ENCODE data around the gene ETV4. TPM values are rescaled to one million over a fixed set of nuclear protein-coding genes. Genes with fewer than 3 reads are reported as not detected.
A peak's percentile ranks its signal among the peaks of the same experiment; 100 is the strongest.
"Not testable (repeated sequence)": the region's sequence is repeated elsewhere in the genome, so short reads cannot be mapped to it uniquely, and the experiment has no call there.

Gene ETV4
- total RNA-seq, 3 donors from 2014 or later, result 2.0 to 2.9 TPM; not detected in 1

DNA sequence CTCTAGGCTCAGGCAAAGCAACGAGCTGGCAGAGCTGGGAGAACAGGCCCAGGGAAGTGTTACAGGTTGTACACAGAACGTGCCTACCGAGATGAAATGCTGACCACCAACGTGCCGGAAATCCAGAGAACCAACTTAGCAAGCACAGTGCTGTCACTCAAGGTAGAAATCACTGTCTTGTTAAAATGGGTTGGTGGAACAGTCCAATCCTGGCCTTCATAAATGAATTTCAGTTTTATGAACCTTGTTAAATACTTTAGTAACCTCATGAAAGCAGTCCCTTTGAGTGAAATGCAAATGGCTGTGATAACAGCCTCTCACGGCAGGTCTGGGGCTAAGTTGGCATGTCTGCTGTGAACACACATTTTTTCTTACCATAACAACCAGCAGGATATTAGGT lies 29.0 kb downstream of the ETV4 start:
- Histone ChIP-seq H3K27ac (no peak overlapping the region), H3K4me3 (no peak overlapping the region), H3K9me3 (no peaks in the 10 kb centered on the region), H3K4me1 (no peaks in the 10 kb centered on the region), H3K27me3 (no peaks in the 10 kb centered on the region), H3K36me3 (no peaks in the 10 kb centered on the region)
- intact Hi-C loops (cut with DNase I; ENCODE audit: low total_unique reads), result no loop called here
- DNase-seq (ENCODE audit: low spot score in 2 of 2), result no peak
- TF ChIP-seq, protein P1, sequence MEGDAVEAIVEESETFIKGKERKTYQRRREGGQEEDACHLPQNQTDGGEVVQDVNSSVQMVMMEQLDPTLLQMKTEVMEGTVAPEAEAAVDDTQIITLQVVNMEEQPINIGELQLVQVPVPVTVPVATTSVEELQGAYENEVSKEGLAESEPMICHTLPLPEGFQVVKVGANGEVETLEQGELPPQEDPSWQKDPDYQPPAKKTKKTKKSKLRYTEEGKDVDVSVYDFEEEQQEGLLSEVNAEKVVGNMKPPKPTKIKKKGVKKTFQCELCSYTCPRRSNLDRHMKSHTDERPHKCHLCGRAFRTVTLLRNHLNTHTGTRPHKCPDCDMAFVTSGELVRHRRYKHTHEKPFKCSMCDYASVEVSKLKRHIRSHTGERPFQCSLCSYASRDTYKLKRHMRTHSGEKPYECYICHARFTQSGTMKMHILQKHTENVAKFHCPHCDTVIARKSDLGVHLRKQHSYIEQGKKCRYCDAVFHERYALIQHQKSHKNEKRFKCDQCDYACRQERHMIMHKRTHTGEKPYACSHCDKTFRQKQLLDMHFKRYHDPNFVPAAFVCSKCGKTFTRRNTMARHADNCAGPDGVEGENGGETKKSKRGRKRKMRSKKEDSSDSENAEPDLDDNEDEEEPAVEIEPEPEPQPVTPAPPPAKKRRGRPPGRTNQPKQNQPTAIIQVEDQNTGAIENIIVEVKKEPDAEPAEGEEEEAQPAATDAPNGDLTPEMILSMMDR (IDR thresholded peaks at IDR 0.05), result no peak
- TF ChIP-seq POLR2AphosphoS5 (IDR thresholded peaks at IDR 0.05), result no peak
- TF ChIP-seq POLR2A (IDR thresholded peaks at IDR 0.05), result no peak

DNA sequence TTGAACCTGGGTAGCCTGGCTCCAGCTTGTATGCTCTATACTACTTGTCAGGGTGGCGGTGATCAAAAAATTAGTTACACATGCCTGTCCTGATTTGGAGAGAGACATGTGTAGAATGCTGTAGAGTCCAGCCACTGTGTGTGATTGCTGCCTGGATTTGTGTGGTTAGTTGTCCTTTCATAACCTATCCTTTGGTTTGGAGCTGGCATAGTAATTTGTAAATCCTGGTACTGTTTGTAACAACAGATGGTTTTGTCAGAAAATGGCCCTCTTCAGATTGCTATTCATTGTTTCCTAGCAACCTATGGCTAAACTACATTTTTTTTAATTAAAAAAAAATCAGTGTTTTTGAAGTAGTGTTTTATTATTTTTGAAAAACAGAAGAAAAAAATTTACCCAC lies 30.5 kb downstream of the ETV4 start:
- H3K4me1 ChIP-seq, result no peaks in the 10 kb centered on the region
- no peak overlapping the region for H3K27ac ChIP-seq
- TF ChIP-seq, protein P1 (IDR thresholded peaks at IDR 0.05), result no peak
- TF ChIP-seq POLR2A (IDR thresholded peaks at IDR 0.05), result no peak
- intact Hi-C loops (cut with DNase I; ENCODE audit: low total_unique reads), result no loop called here
- no peaks in the 10 kb centered on the region for H3K27me3 ChIP-seq
- H3K9me3 ChIP-seq, result no peaks in the 10 kb centered on the region
- no peak for DNase-seq (ENCODE audit: low spot score in 2 of 2)
- H3K4me3 ChIP-seq, result no peak overlapping the region
- H3K36me3 ChIP-seq, result no peaks in the 10 kb centered on the region

DNA sequence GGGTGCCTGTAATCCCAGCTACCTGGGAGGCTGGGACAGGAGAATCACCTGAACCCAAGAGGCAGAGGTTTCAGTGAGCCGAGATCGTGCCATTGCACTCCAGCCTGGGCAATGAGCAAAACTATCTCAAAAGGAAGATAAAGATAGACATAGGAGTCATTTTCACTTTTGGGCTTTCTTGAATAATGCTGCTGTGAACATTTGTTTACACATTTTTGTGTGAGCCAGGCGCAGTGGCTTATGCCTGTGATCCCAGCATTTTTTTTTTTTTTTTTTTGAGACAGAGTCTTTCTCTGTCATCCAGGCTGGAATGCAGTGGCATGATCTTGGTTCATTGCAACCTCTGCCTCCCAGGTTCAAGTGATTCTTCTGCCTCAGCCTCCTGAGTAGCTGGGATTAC lies 34.9 kb downstream of the ETV4 start:
- H3K4me3 ChIP-seq; H3K9me3 ChIP-seq; H3K36me3 ChIP-seq; intact Hi-C loops (cut with DNase I; ENCODE audit: low total_unique reads); DNase-seq (ENCODE audit: low spot score in 2 of 2); H3K27ac ChIP-seq; H3K27me3 ChIP-seq; H3K4me1 ChIP-seq: not testable (repeated sequence)

DNA sequence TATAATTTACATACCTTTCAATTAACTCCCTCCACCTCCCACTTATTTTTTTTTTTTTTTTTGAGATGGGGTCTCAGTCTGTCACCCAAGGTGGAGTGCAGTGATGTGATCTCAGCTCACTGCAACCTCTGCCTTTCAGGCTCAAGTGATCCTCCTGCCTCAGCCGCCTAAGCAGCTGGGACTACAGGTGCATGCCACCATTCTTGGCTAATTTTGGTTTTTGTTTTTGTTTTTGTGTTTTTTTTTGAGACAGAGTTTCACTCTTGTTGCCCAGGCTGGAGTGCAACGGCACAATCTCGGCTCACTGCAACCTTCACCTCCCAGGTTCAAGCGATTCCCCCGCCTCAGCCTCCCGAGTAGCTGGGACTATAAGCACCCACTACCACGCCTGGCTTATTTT lies 36.7 kb downstream of the ETV4 start:
- H3K27ac ChIP-seq; H3K27me3 ChIP-seq; H3K9me3 ChIP-seq; H3K4me1 ChIP-seq; DNase-seq (ENCODE audit: low spot score in 2 of 2); H3K4me3 ChIP-seq; intact Hi-C loops (cut with DNase I; ENCODE audit: low total_unique reads); H3K36me3 ChIP-seq: not testable (repeated sequence)

DNA sequence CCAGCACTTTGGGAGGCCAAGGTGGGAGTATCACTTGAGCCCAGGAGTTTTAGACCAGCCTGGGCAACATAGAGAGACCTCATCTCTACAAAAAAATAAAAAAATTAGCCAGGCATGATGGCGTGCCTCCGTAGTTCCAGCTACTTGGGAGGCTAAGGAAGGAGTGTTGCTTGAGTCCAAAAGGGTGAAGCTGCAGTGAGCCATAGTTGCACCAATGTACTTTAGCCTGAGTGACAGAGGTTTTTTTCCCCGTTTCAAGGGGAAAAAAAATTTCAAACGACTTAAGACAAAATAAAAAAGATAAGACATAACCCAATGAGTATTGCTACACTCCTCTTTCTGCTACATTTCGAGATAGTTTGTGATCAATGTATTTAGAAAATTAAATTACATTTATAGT lies 55.5 kb downstream of the ETV4 start:
- intact Hi-C loops (cut with DNase I; ENCODE audit: low total_unique reads), result no loop called here
- no peak for TF ChIP-seq POLR2A (IDR thresholded peaks at IDR 0.05)
- no peak for TF ChIP-seq POLR2AphosphoS5 (IDR thresholded peaks at IDR 0.05)
- TF ChIP-seq, protein P1 (IDR thresholded peaks at IDR 0.05), result no peak

DNA sequence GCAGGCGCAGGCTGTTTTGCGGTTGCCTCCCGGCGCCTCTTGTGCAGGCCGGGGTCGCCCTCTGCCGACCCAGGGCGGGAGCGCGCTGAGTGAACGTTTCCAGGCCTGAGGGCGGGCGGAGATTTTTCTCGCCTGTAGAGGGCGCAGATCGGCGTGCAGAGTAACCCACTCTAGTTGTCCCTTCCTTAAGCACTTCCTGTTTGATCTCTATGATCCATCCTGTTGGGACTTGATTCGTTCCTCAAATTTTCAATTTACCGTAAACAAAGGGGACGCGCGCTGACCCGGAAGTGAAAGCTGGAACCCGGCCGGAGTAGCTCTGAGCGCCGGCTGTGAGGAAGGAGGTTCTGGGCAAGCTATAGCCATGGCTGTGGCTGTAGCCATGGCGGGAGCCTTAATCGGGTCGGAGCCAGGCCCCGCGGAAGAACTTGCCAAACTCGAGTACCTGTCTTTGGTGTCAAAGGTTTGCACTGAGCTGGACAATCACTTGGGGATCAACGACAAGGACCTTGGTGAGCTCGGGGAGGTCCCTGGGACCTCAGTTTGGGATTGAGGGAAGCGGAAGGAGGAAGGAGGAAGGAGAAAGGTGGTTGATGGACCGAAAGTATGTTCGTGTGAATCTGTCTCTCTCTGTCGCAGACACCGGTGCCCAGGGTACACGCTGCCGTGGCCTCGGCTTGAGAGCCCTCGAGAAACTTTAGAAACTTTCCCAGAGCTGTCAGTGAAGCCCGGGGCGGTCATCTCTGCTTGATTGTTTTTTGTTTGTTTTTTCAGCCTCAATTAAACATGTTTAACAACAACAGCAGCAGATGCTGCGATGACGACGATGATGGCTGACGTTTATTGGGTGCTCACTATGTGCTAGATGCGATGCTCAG lies 62.2 kb downstream of the ETV4 start, which contains the start of gene DHX8:
Gene DHX8 (plus strand): TSS at position 302 of the 878 bp plus-strand sequence. CDS start 63 bp downstream, at position 365.
- H3K27ac ChIP-seq, result peak within 1 kb of the TSS; percentile 81 to 86
- H3K27me3 ChIP-seq, result no peaks in the 10 kb centered on the region
- peak within 1 kb of the TSS; percentile 78 to 79 (median 78) for H3K4me3 ChIP-seq
- intact Hi-C loops (cut with DNase I; ENCODE audit: low total_unique reads), result loop anchor here (2.0 kb wide), 1 partner anchor 87 kb away; no protein-coding TSS in a partner anchor
- H3K4me1 ChIP-seq, result peaks cover 0 to 14% of the 10 kb centered on the region in 2 donors
- H3K9me3 ChIP-seq, result no peaks in the 10 kb centered on the region
- no peaks in the 10 kb centered on the region for H3K36me3 ChIP-seq
- DNase-seq (ENCODE audit: low spot score in 2 of 2), result peak; percentile 96 to 98
- TF ChIP-seq, protein P1 (IDR thresholded peaks at IDR 0.05), result peak; percentile 100
- TF ChIP-seq POLR2A (IDR thresholded peaks at IDR 0.05) (peak; percentile 40), POLR2AphosphoS5 (IDR thresholded peaks at IDR 0.05) (peak; percentile 90 to 95 (median 91))

More for the DNA sequence above, 55.5 kb downstream of the ETV4 start:
- Histone ChIP-seq H3K4me1 (peaks cover 0 to under 1% of the 10 kb centered on the region in 2 donors), H3K27me3 (no peaks in the 10 kb centered on the region), H3K9me3 (no peaks in the 10 kb centered on the region), H3K36me3 (peaks cover 14% of the 10 kb centered on the region), H3K27ac (no peak overlapping the region), H3K4me3 (no peak overlapping the region)
- DNase-seq (ENCODE audit: low spot score in 2 of 2), result no peak

Data from breast epithelium (tissue), 4 donors.